ENCODE measurements around the gene HILPDA.
A peak's percentile ranks its signal among the peaks of the same experiment; 100 is the strongest.
"Not testable (repeated sequence)": the region's sequence is repeated elsewhere in the genome, so short reads cannot be mapped to it uniquely, and the experiment has no call there.

HILPDA gene

GRCh38 chr7:128431754-128432153, 23.9 kb upstream of the HILPDA start:
- DNase-seq (ENCODE audit: low read depth in 2 of 2): no peak

- DNase-seq (ENCODE audit: low read depth in 2 of 2): no peak
Observed at GRCh38 chr7:128434413-128435326, 21.0 kb upstream of the HILPDA start.

GRCh38 chr7:128435327-128435686, 20.4 kb upstream of the HILPDA start:
- DNase-seq (ENCODE audit: low read depth in 2 of 2): no peak

- DNase-seq (ENCODE audit: low read depth in 2 of 2): no peak
Observed at GRCh38 chr7:128437426-128438332, 18.0 kb upstream of the HILPDA start.

GRCh38 chr7:128442356-128442755, 13.3 kb upstream of the HILPDA start:
- DNase-seq (ENCODE audit: low read depth in 2 of 2): no peak

GRCh38 chr7:128443831-128444600, 11.7 kb upstream of the HILPDA start:
- DNase-seq (ENCODE audit: low read depth in 2 of 2): no peak

- DNase-seq (ENCODE audit: low read depth in 2 of 2): no peak
Observed at GRCh38 chr7:128446306-128446705, 9.4 kb upstream of the HILPDA start.

- DNase-seq (ENCODE audit: low read depth in 2 of 2): no peak
Observed at GRCh38 chr7:128447941-128448564, 7.6 kb upstream of the HILPDA start.

GRCh38 chr7:128448751-128449302, 6.9 kb upstream of the HILPDA start:
- no peak for DNase-seq (ENCODE audit: low read depth in 2 of 2)

- DNase-seq (ENCODE audit: low read depth in 2 of 2): no peak
Observed at GRCh38 chr7:128450409-128450808, 5.3 kb upstream of the HILPDA start.

GRCh38 chr7:128450913-128451312, 4.8 kb upstream of the HILPDA start:
- DNase-seq (ENCODE audit: low read depth in 2 of 2): no peak

GRCh38 chr7:128452552-128452951, 3.1 kb upstream of the HILPDA start:
- DNase-seq (ENCODE audit: low read depth in 2 of 2): no peak

- no peak for DNase-seq (ENCODE audit: low read depth in 2 of 2)
Observed at GRCh38 chr7:128453836-128454804, 1.6 kb upstream of the HILPDA start.

GRCh38 chr7:128454808-128455542, 703 bp upstream of the HILPDA start:
- no peak for DNase-seq (ENCODE audit: low read depth in 2 of 2)

- no peak for DNase-seq (ENCODE audit: low read depth in 2 of 2)
Observed at GRCh38 chr7:128456255-128456725, 612 bp downstream of the HILPDA start.

GRCh38 chr7:128457385-128457784, 1.7 kb downstream of the HILPDA start:
- DNase-seq (ENCODE audit: low read depth in 2 of 2): not testable (repeated sequence)

- peak in 1 of 2 donors; percentile 17 for DNase-seq (ENCODE audit: low read depth in 2 of 2)
Observed at GRCh38 chr7:128458956-128459355, 3.3 kb downstream of the HILPDA start.

GRCh38 chr7:128459394-128459878, 3.8 kb downstream of the HILPDA start:
- peak; percentile 27 to 34 for DNase-seq (ENCODE audit: low read depth in 2 of 2)

GRCh38 chr7:128462460-128462859, 6.8 kb downstream of the HILPDA start:
- no peak for DNase-seq (ENCODE audit: low read depth in 2 of 2)
